Astrocyte (in vitro differentiated cells and primary cell): ENCODE data around the gene NFKB1. TPM values are rescaled to one million over a fixed set of nuclear protein-coding genes. Genes with fewer than 3 reads are reported as not detected.

Experiments
- DNase-seq: peaks from one replicate; pipeline ENCODE4 v3.0.0-alpha.2; 2010; ENCODE audit warnings: low read depth
- FAIRE-seq: peaks from 2 replicates; lab custom pipeline; 2011; peaks lifted over from hg19 to GRCh38; lab: Jason Lieb, UNC
- H2AFZ ChIP-seq: 2 replicates; pipeline ENCODE4 v1.6.0; 2012; ENCODE audit warnings: low read depth, low read length, inconsistent platforms
- H3K27ac ChIP-seq: 2 replicates; pipeline ENCODE4 v1.5.1; 2011; ENCODE audit warnings: low read depth, low read length, inconsistent platforms
- H3K27me3 ChIP-seq: 2 replicates; pipeline ENCODE4 v1.6.0; 2011; ENCODE audit warnings: low read length, inconsistent platforms; ENCODE audit not compliant: insufficient read depth
- H3K36me3 ChIP-seq: 2 replicates; pipeline ENCODE4 v1.5.1; 2011; ENCODE audit warnings: low read length, inconsistent platforms; ENCODE audit not compliant: insufficient read depth
- H3K4me1 ChIP-seq: 2 replicates; pipeline ENCODE4 v1.5.1; 2011; ENCODE audit warnings: low read length, inconsistent platforms; ENCODE audit not compliant: insufficient read depth
- H3K4me2 ChIP-seq: 2 replicates; pipeline ENCODE4 v1.6.0; 2012; ENCODE audit warnings: low read length, inconsistent platforms
- H3K4me3 ChIP-seq: 2 replicates; pipeline ENCODE4 v1.5.1; 2011; ENCODE audit warnings: low read depth, mild to moderate bottlenecking, low read length, inconsistent platforms; ENCODE audit not compliant: insufficient read depth
- H3K79me2 ChIP-seq: 2 replicates; pipeline ENCODE4 v1.6.0; 2012; ENCODE audit warnings: mild to moderate bottlenecking, low read length, inconsistent platforms; ENCODE audit not compliant: insufficient read depth
- H3K9ac ChIP-seq: 2 replicates; pipeline ENCODE4 v1.6.0; 2012; ENCODE audit warnings: mild to moderate bottlenecking, low read length, inconsistent platforms
- H3K9me3 ChIP-seq: 2 replicates; pipeline ENCODE4 v1.5.1; 2012; ENCODE audit warnings: low read depth, mild to moderate bottlenecking, low read length, inconsistent platforms; ENCODE audit not compliant: insufficient read depth
- H4K20me1 ChIP-seq: 2 replicates; pipeline ENCODE4 v1.6.0; 2012; ENCODE audit warnings: low read length, inconsistent platforms; ENCODE audit not compliant: insufficient read depth
- H3K27ac Mint-ChIP-seq: one replicate; pipeline ENCODE4 v1.8.0; 2021; ENCODE audit warnings: mild to moderate bottlenecking, mixed read lengths; ENCODE audit not compliant: unreplicated experiment
- H3K27me3 Mint-ChIP-seq: one replicate; pipeline ENCODE4 v1.8.0; 2021; ENCODE audit warnings: low read depth, mixed read lengths; ENCODE audit not compliant: unreplicated experiment
- H3K36me3 Mint-ChIP-seq: one replicate; pipeline ENCODE4 v1.8.0; 2021; ENCODE audit warnings: low read depth, mixed read lengths; ENCODE audit not compliant: unreplicated experiment
- H3K4me1 Mint-ChIP-seq: one replicate; pipeline ENCODE4 v1.8.0; 2021; ENCODE audit warnings: low read depth, mixed read lengths; ENCODE audit not compliant: unreplicated experiment
- H3K4me3 Mint-ChIP-seq: one replicate; pipeline ENCODE4 v1.8.0; 2021; ENCODE audit warnings: mild to moderate bottlenecking, moderate library complexity, mixed read lengths; ENCODE audit not compliant: unreplicated experiment
- H3K9me3 Mint-ChIP-seq: one replicate; pipeline ENCODE4 v1.8.0; 2021; ENCODE audit warnings: mild to moderate bottlenecking, mixed read lengths; ENCODE audit not compliant: unreplicated experiment
- CTCF ChIP-seq: IDR thresholded peaks from 2 replicates; pipeline ENCODE4 v1.5.1; 2011; ENCODE audit warnings: low read depth, mild to moderate bottlenecking, inconsistent platforms, low read length, moderate library complexity; ENCODE audit not compliant: insufficient read depth
- EZH2 ChIP-seq: IDR thresholded peaks from 2 replicates; pipeline ENCODE4 v1.6.1; 2012; ENCODE audit warnings: mild to moderate bottlenecking, low read length, inconsistent platforms; ENCODE audit not compliant: insufficient read depth
- total RNA-seq: library from RNA; stranded (reverse); gene quantifications from 2 replicates; pipeline ENCODE4 v1.2.1, GENCODE V29; 2021

The NFKB1 gene
- total RNA-seq, 1 donor from 2014 or later, result 19.9 TPM

GRCh38 chr4:102564399-102565059 lies 63.4 kb downstream of the NFKB1 start:
- peak overlapping the region; percentile 28 for H3K4me2 ChIP-seq
- Mint-ChIP-seq H3K27me3 (no peaks in the 10 kb centered on the region), H3K4me3 (no peak overlapping the region), H3K36me3 (peaks cover 12% of the 10 kb centered on the region), H3K4me1 (peaks cover 13% of the 10 kb centered on the region), H3K27ac (peak overlapping the region; percentile 85), H3K9me3 (no peaks in the 10 kb centered on the region)
- H3K27ac ChIP-seq, result peak overlapping the region; percentile 20
- H3K27me3 ChIP-seq, result no peaks in the 10 kb centered on the region
- peaks cover 3% of the 10 kb centered on the region for H3K36me3 ChIP-seq
- no peaks in the 10 kb centered on the region for H3K79me2 ChIP-seq
- peaks cover 35% of the 10 kb centered on the region for H4K20me1 ChIP-seq
- H3K9me3 ChIP-seq, result no peaks in the 10 kb centered on the region
- no peak overlapping the region for H3K4me3 ChIP-seq
- peaks cover 10% of the 10 kb centered on the region for H3K4me1 ChIP-seq
- no peak overlapping the region for H3K9ac ChIP-seq
- H2AFZ ChIP-seq, result no peak overlapping the region
- peak; percentile 85 for FAIRE-seq
- TF ChIP-seq EZH2 (no peak), CTCF (no peak)
- DNase-seq, result peak; percentile 80

GRCh38 chr4:102565696-102566095 lies 64.5 kb downstream of the NFKB1 start:
- no peak for TF ChIP-seq CTCF
- TF ChIP-seq EZH2, result no peak
- Histone ChIP-seq H3K4me3 (no peak overlapping the region), H3K79me2 (no peaks in the 10 kb centered on the region), H3K36me3 (peaks cover 3% of the 10 kb centered on the region), H3K9ac (no peak overlapping the region), H4K20me1 (peaks cover 27% of the 10 kb centered on the region), H3K9me3 (no peaks in the 10 kb centered on the region), H3K27ac (no peak overlapping the region), H3K4me2 (no peak overlapping the region), H3K4me1 (peaks cover 10% of the 10 kb centered on the region), H3K27me3 (no peaks in the 10 kb centered on the region), H2AFZ (no peak overlapping the region)
- Mint-ChIP-seq H3K4me3 (no peak overlapping the region), H3K4me1 (peaks cover 13% of the 10 kb centered on the region), H3K36me3 (peaks cover 16% of the 10 kb centered on the region), H3K27ac (no peak overlapping the region), H3K27me3 (no peaks in the 10 kb centered on the region), H3K9me3 (no peaks in the 10 kb centered on the region)
- FAIRE-seq, result no peak
- no peak for DNase-seq

- H3K27me3 Mint-ChIP-seq, result no peaks in the 10 kb centered on the region
- no peak overlapping the region for H3K9ac ChIP-seq
- H3K36me3 ChIP-seq, result peaks cover 3% of the 10 kb centered on the region
- no peak overlapping the region for H3K27ac Mint-ChIP-seq
- H3K9me3 Mint-ChIP-seq, result no peaks in the 10 kb centered on the region
- FAIRE-seq (no peak), DNase-seq (no peak)
- no peak for TF ChIP-seq CTCF
- no peak for TF ChIP-seq EZH2
- H3K27me3 ChIP-seq, result no peaks in the 10 kb centered on the region
- no peak overlapping the region for H2AFZ ChIP-seq
- peaks cover 14% of the 10 kb centered on the region for H3K36me3 Mint-ChIP-seq
- H3K4me3 Mint-ChIP-seq, result no peak overlapping the region
- H3K4me1 ChIP-seq, result peaks cover 10% of the 10 kb centered on the region
- no peak overlapping the region for H3K4me2 ChIP-seq
- peaks cover 24% of the 10 kb centered on the region for H4K20me1 ChIP-seq
- H3K4me1 Mint-ChIP-seq, result peaks cover 12% of the 10 kb centered on the region
- H3K79me2 ChIP-seq, result no peaks in the 10 kb centered on the region
- no peak overlapping the region for H3K27ac ChIP-seq
- no peak overlapping the region for H3K4me3 ChIP-seq
- H3K9me3 ChIP-seq, result no peaks in the 10 kb centered on the region
These were observed 65.3 kb downstream of the NFKB1 start for GRCh38 chr4:102566426-102566825.
